Astrocyte of the spinal cord (primary cell): ENCODE data around the gene AGRN.

Experiments
- DNase-seq: peaks from one replicate; pipeline ENCODE4 v3.0.0; 2011; ENCODE audit warnings: low read depth, low spot score
- H3K4me3 ChIP-seq: 2 replicates; pipeline ENCODE4 v1.5.1; 2011; ENCODE audit warnings: low read depth, mild to moderate bottlenecking, low read length, moderate library complexity
- CTCF ChIP-seq: IDR thresholded peaks from 2 replicates; pipeline ENCODE4 v1.5.1; 2012; ENCODE audit warnings: low read depth, mild to moderate bottlenecking, low read length, inconsistent platforms
- in situ Hi-C: cut with HindIII; loops from 2 replicates; pipeline ENCODE4 v1.10.0; 2017; ENCODE audit warnings: low sequenced_read_pairs

Gene AGRN

GRCh38 chr1:1071486-1072298 lies 51.8 kb downstream of the AGRN start:
- no peak for TF ChIP-seq CTCF
- H3K4me3 ChIP-seq, result no peak overlapping the region
- DNase-seq, result no peak
- in situ Hi-C loops, result no loop called here

- no peak for DNase-seq
- in situ Hi-C loops, result no loop called here
- no peak for TF ChIP-seq CTCF
- no peak overlapping the region for H3K4me3 ChIP-seq
Measured at GRCh38 chr1:1072299-1072848, 52.5 kb downstream of the AGRN start.

GRCh38 chr1:1072849-1073742 lies 53.2 kb downstream of the AGRN start:
- in situ Hi-C loops, result no loop called here
- H3K4me3 ChIP-seq, result no peak overlapping the region
- TF ChIP-seq CTCF, result no peak
- DNase-seq, result no peak

GRCh38 chr1:1073743-1074587 lies 54.0 kb downstream of the AGRN start, which contains the start of gene RNF223:
Gene RNF223 (minus strand): TSS chr1:1074306. CDS start chr1:1072566, 1,740 bp downstream.
- H3K4me3 ChIP-seq, result no peak within 1 kb of the TSS
- no peak for DNase-seq
- no peak for TF ChIP-seq CTCF
- in situ Hi-C loops, result no loop called here

GRCh38 chr1:1074631-1075147 lies 54.8 kb downstream of the AGRN start:
- no peak for TF ChIP-seq CTCF
- no peak overlapping the region for H3K4me3 ChIP-seq
- in situ Hi-C loops, result no loop called here
- no peak for DNase-seq
